ENCODE data around the gene GPR143.

GRCh38 chrX:9739130-9739529, 26.5 kb downstream of the GPR143 start:
- TF ChIP-seq CTCF (IDR thresholded peaks at IDR 0.05) (no peak), POLR2AphosphoS5 (IDR thresholded peaks at IDR 0.05) (no peak), EP300 (IDR thresholded peaks at IDR 0.05) (no peak), POLR2A (IDR thresholded peaks at IDR 0.05) (no peak)
